ENCODE measurements around the gene UBAP2L.
"Not testable (repeated sequence)": the region's sequence is repeated elsewhere in the genome, so short reads cannot be mapped to it uniquely, and the experiment has no call there.

The UBAP2L gene

DNA sequence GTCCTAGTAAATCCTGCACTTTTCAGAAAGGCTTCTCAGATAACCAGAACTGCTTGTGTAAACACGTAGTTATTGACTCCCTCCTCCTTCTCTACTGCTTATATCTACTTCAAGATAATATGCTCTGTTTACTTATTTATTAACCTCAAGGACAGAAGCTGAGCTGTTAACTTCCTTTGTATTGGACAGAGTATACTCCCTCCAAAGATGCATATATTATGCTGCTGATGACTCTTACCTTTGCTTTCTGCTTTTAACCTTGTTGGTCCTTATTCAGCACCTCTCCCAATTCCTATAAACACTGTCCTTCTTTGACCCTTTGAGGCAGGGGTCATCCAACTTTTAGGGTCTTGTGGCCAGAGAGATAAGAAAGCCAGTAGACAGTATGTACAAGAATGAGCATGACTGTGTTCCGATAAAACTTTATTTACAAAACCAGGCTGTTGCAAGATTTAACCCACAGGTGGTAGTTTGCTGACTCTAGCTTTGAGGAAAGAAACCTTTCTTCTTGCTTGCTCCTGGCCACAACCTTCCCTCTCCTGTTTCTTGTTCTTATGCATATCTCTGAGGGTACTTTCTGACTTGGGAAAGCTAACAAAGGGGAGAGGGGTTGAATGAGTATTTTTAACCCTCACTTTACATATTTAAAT is 33.8 kb upstream of the UBAP2L start:
- TF ChIP-seq, protein P1, sequence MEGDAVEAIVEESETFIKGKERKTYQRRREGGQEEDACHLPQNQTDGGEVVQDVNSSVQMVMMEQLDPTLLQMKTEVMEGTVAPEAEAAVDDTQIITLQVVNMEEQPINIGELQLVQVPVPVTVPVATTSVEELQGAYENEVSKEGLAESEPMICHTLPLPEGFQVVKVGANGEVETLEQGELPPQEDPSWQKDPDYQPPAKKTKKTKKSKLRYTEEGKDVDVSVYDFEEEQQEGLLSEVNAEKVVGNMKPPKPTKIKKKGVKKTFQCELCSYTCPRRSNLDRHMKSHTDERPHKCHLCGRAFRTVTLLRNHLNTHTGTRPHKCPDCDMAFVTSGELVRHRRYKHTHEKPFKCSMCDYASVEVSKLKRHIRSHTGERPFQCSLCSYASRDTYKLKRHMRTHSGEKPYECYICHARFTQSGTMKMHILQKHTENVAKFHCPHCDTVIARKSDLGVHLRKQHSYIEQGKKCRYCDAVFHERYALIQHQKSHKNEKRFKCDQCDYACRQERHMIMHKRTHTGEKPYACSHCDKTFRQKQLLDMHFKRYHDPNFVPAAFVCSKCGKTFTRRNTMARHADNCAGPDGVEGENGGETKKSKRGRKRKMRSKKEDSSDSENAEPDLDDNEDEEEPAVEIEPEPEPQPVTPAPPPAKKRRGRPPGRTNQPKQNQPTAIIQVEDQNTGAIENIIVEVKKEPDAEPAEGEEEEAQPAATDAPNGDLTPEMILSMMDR (IDR thresholded peaks at IDR 0.05; ENCODE audit: low read depth, low read length), result no peak
- no peak for DNase-seq (ENCODE audit: extremely low read depth, low read depth)

DNA sequence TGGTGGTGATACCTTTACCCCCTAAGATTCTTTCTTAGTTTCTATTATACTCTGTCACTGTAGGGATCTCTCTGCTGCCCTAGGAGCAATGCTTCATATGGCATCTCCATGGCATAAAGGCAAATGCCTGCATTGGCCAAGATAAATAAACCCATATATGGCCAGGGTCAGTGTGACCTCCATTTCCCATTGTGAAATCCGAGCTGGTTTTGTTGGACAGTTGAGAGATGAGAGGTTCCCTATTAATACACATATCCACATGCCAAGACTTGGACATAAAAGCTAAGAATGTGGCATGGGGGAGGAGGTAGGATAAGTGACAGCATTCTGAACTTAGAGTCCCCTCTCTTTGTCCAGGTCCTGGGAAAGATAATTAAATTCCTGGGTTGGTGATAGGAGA is 30.2 kb upstream of the UBAP2L start:
- TF ChIP-seq, protein P1 (IDR thresholded peaks at IDR 0.05; ENCODE audit: low read depth, low read length), result no peak
- no peak for DNase-seq (ENCODE audit: extremely low read depth, low read depth)

DNA sequence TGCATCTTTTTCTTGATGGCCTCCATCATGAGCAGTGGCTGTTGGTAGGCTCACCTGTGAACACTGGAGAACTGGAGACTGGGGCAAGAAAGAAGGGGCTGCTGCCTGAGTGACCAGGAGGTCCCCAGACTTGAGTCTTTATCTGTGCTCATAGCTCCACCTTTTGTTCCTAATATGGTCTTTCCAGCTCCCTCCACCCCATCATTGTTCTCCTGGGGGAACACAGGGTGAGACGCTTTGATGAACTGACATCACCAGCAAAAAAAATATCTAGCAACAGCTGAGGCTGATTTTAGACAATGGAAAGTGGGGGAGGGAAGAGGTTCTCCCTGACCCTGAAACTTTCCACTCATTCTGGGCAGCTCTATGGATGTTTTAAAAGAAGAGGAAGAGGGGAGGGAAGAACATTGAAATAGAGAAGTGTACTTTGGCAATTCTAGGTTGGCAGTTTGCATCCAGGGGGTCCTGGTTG is 28.7 kb upstream of the UBAP2L start, which contains the start of gene TPM3:
Gene TPM3 (minus strand): TSS at position 111 of the 472 bp plus-strand sequence. CDS start 82 bp downstream, at position 29.
- TF ChIP-seq, protein P1 (IDR thresholded peaks at IDR 0.05; ENCODE audit: low read depth, low read length), result no peak
- no peak for DNase-seq (ENCODE audit: extremely low read depth, low read depth)

DNA sequence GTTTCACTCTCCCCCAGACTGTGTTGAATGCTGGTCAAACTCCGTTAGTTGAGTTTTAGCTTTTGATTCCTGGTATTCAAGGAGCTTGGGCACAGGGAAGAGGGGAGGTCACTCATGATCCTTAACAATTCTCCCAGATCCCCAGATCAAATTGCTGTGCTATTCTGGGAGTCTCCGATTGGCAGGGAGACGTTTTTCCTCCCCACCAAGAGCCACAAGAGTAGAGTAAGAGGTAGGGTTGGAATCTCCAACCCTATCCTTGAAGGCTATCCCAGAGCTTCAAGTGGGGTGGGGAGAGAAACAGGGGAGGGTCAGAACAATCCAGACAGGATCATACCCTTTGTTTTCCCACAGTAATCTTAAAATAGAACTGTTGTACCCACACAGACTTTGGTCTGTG is 28.3 kb upstream of the UBAP2L start:
- no peak for DNase-seq (ENCODE audit: extremely low read depth, low read depth)
- TF ChIP-seq, protein P1 (IDR thresholded peaks at IDR 0.05; ENCODE audit: low read depth, low read length), result no peak

DNA sequence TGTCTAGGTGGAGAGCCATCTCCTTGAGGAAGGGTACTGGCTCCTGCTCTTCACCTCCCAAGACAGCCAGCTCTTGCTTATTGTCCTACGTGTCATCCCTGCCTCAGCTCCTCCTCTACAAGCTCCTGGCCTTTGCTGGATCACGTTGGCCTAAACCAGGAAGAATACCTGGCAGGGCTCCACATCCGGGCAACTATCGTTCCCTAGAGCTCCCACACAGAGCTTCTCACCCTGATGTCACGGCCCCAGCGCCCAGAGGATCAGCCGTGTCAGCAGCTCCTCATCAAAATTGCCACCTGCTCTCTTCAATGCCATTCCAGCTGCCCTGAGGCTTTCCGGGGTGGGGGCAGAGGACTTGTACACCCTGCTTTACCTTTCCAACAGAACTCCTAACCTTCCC is 26.9 kb upstream of the UBAP2L start:
- TF ChIP-seq, protein P1 (IDR thresholded peaks at IDR 0.05; ENCODE audit: low read depth, low read length), result no peak
- DNase-seq (ENCODE audit: extremely low read depth, low read depth), result no peak

DNA sequence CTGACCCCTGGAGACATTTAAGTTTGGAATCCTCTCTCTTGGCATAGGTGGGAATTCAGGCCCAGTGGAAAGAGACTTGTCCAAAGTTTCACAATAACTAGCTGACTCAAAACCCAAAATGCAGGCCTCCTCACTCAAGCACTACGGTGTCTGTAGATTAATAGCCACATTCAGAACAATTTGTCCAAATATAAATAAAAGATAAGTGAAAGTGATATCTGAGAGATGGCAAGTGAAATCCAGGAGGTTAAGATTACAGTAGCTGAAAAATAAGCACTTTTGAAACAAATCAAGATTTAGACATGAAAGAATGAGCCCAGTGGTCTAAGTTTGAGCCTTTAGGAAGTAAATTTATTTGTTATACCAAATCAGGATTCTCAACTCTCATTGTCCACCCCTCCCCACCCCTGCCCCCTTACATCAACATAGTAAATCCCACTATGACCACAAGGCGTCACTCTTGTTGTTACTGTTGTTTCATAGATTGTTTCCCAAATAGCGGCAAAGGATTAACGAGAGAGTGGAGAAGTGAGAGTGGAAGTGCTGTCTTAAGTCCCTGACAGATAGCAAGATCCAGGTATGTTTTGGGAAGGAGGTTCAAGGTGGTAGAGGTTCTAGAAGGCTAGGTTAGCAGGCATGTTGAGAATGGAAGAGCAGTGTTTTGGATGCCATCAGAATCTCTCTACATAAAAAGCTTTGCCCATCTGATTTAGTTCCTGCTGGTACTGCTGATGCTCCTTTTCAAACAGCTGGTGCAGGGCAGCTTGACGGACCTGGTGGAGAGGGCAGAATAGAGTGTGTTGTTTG is 21.8 kb upstream of the UBAP2L start:
- TF ChIP-seq, protein P1 (IDR thresholded peaks at IDR 0.05; ENCODE audit: low read depth, low read length), result peak; percentile 58
- DNase-seq (ENCODE audit: extremely low read depth, low read depth), result no peak

DNA sequence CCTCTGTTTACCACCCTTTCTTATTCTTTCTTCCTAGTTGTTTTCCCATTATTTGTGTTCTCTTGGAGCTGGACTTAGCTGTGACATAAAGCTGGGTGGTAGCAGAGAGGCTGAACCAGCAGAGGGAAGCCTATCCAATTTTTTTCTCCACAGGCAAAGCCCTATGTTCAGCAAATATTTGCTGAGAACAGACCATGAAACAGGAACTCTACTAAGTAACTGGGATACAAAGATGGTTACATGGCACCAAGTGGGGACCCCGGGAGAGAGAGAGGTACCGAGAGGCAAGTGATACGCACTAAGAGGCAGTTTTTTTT is 21.2 kb upstream of the UBAP2L start:
- TF ChIP-seq, protein P1 (IDR thresholded peaks at IDR 0.05; ENCODE audit: low read depth, low read length), result peak; percentile 15
- DNase-seq (ENCODE audit: extremely low read depth, low read depth), result no peak

DNA sequence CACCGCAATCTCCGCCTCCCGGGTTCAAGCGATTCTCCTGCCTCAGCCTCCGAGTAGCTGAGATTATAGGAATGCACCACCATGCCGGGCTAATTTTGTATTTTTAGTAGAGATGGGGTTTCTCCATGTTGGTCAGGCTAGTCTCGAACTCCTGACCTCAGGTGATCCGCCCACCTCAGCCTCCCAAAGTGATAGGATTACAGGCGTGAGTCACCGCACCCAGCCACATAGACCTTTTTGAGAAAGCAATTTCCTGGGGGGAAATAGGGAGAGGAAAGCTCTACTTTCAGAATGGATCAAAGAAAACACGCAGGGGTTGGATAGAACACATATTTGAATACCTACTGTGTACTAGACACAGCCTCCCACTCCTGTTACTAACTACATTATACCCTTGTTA is 15.0 kb upstream of the UBAP2L start:
- DNase-seq (ENCODE audit: extremely low read depth, low read depth), result not testable (repeated sequence)

Measured in AG09319 (cell line).